Measurements from ENCODE around the gene DLGAP1. TPM values are rescaled to one million over a fixed set of nuclear protein-coding genes. Genes with fewer than 3 reads are reported as not detected.

Gene DLGAP1
- total and polyA plus RNA-seq, 2 donors, result 2.1 to 7.5 TPM

DNA sequence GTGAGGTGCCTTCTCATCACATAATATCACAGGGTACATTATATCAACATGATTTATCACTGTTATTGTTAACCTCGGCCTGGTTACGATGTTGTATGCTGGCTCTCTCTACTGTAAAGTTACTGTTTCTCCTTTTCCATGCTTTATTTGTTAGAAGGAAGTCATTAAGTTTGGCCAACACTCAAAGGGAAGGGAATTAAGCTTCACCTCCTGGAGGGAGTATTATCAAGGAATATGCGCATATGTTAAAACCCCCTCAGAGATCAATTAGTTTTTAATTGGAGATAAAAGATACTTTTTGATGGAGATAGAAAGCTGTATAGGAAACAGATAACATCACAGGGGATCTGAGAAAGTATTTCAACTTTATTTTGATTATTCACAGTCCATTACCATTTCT, 221.6 kb downstream of the DLGAP1 start:
- Histone ChIP-seq H3K4me1 (ENCODE audit: insufficient read depth) (no peaks in the 10 kb centered on the region), H3K36me3 (ENCODE audit: insufficient read depth) (no peaks in the 10 kb centered on the region), H3K27ac (ENCODE audit: low read depth) (no peak overlapping the region), H3K4me3 (ENCODE audit: low read depth, low read length) (no peak overlapping the region)
- WGBS, result 22% methylated on average over 3 of the region's 3 CpGs
- no peak for DNase-seq (ENCODE audit: extremely low spot score)

- 27% methylated on average over 2 of the region's 2 CpGs for WGBS
Measured at GRCh38 chr18:4232656-4233055, 222.5 kb downstream of the DLGAP1 start.

GRCh38 chr18:4231260-4231659, 223.8 kb downstream of the DLGAP1 start:
- H3K4me3 ChIP-seq (ENCODE audit: low read depth, low read length), result no peak overlapping the region
- H3K27ac ChIP-seq (ENCODE audit: low read depth), result no peak overlapping the region
- no peaks in the 10 kb centered on the region for H3K36me3 ChIP-seq (ENCODE audit: insufficient read depth)
- H3K4me1 ChIP-seq (ENCODE audit: insufficient read depth), result no peaks in the 10 kb centered on the region
- no peak for DNase-seq (ENCODE audit: extremely low spot score)

More at GRCh38 chr18:4232656-4233055, 222.5 kb downstream of the DLGAP1 start:
- Histone ChIP-seq H3K4me1 (ENCODE audit: insufficient read depth) (no peaks in the 10 kb centered on the region), H3K27ac (ENCODE audit: low read depth) (no peak overlapping the region), H3K4me3 (ENCODE audit: low read depth, low read length) (no peak overlapping the region), H3K36me3 (ENCODE audit: insufficient read depth) (no peaks in the 10 kb centered on the region)
- no peak for DNase-seq (ENCODE audit: extremely low spot score)

- H3K4me1 ChIP-seq (ENCODE audit: insufficient read depth), result no peaks in the 10 kb centered on the region
- no peak overlapping the region for H3K27ac ChIP-seq (ENCODE audit: low read depth)
- H3K4me3 ChIP-seq (ENCODE audit: low read depth, low read length), result no peak overlapping the region
- no peak for DNase-seq (ENCODE audit: extremely low spot score)
- WGBS, result 78% methylated on average over 3 of the region's 3 CpGs
- H3K36me3 ChIP-seq (ENCODE audit: insufficient read depth), result no peaks in the 10 kb centered on the region
Measured at GRCh38 chr18:4230450-4231168, 224.5 kb downstream of the DLGAP1 start.

- DNase-seq (ENCODE audit: extremely low spot score), result no peak
- H3K4me3 ChIP-seq (ENCODE audit: low read depth, low read length), result no peak overlapping the region
- H3K36me3 ChIP-seq (ENCODE audit: insufficient read depth), result no peaks in the 10 kb centered on the region
- H3K4me1 ChIP-seq (ENCODE audit: insufficient read depth), result no peaks in the 10 kb centered on the region
- no peak overlapping the region for H3K27ac ChIP-seq (ENCODE audit: low read depth)
- WGBS, result 84% methylated on average over 4 of the region's 4 CpGs
Measured at GRCh38 chr18:4224031-4224704, 230.9 kb downstream of the DLGAP1 start.

DNA sequence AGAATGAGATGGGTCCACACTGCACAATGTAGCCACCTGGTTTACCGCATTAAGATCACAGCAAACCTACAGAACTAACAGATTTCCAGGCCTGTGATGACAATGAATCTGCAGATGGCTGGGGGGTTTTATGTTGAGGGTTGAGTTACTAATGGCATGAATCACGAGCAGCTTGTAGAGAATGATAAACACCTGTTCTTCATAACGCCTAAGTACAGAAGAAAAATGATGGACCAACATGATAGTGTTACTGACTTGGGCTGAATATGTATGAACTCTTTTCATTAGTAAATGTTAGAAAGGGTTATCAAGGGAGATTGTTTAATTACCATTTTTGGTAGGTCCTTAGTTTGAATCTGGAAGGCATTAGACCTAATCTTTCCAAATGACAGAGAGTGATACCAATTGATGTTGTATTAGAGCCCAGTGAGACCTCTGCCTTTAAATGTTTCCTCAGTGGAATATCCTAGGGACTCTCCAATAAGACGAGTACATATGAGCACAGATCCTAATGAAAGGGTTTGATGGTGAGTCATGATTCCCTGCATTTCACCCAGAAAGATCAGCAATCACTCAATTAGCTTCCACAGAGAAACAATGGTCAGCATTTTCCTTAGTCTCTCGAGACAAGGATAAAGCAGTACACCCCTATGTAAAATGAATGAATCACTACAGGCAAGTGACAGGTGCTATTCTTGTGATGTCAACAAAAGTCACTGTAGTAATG, 243.8 kb downstream of the DLGAP1 start:
- Histone ChIP-seq H3K4me1 (ENCODE audit: insufficient read depth) (no peaks in the 10 kb centered on the region), H3K36me3 (ENCODE audit: insufficient read depth) (no peaks in the 10 kb centered on the region), H3K4me3 (ENCODE audit: low read depth, low read length) (no peak overlapping the region), H3K27ac (ENCODE audit: low read depth) (no peak overlapping the region)
- DNase-seq (ENCODE audit: extremely low spot score), result no peak
- WGBS, result 75% methylated on average over 5 of the region's 5 CpGs

DNA sequence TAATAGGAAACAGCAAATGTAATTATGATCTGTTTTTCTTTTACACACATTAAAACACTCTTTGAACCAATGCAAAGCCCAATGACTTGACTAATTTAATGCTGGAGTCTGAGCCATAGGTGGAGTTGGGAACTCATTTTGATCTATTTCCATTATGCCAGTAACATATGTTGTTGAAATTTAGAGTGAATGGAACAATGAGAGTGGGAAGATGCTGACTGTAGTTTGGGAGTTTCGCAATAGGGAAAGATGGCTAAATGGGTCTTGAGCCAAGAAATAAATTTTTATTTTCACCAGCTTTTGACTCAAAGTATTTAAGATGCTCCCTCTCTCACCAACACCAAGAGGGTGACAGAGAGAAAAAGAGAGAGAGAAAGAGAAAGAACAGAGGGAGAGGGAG, 246.7 kb downstream of the DLGAP1 start:
- Histone ChIP-seq H3K4me1 (ENCODE audit: insufficient read depth) (no peaks in the 10 kb centered on the region), H3K36me3 (ENCODE audit: insufficient read depth) (no peaks in the 10 kb centered on the region), H3K27ac (ENCODE audit: low read depth) (no peak overlapping the region), H3K4me3 (ENCODE audit: low read depth, low read length) (no peak overlapping the region)
- 90% methylated on average over 1 of the region's 1 CpG for WGBS
- DNase-seq (ENCODE audit: extremely low spot score), result no peak

DNA sequence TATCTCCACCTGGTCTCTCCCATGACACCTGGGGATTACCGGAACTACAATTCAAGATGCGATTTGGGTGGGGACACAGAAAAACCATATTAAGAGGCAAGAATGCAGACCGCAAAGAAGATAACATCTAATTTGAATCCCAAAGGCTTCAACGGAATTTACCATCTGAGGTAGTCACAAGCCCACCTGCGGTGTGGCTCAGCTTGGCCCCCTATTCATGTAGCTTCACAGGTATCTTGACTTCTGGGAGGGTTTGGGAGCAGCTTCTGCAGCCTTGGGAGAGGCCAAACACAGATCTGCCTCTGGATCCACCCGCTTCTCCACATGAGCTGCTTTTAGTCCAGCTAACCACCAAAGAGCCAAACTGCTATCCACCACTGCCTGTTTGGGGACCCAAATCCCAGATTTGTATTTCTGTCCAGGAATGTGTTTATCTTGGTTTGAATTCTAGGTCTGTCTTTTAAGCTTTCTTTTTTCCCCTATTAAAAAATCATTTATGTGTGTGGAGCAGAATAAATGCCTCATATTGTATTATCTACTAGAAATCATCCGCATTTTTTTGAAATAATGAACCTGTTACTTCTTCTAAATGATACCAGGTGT, 247.6 kb downstream of the DLGAP1 start:
- 90% methylated on average over 7 of the region's 7 CpGs for WGBS
- Histone ChIP-seq H3K27ac (ENCODE audit: low read depth) (no peak overlapping the region), H3K4me1 (ENCODE audit: insufficient read depth) (no peaks in the 10 kb centered on the region), H3K4me3 (ENCODE audit: low read depth, low read length) (no peak overlapping the region), H3K36me3 (ENCODE audit: insufficient read depth) (no peaks in the 10 kb centered on the region)
- DNase-seq (ENCODE audit: extremely low spot score), result no peak

- no peak for DNase-seq (ENCODE audit: extremely low spot score)
- 64% methylated on average over 1 of the region's 1 CpG for WGBS
- no peaks in the 10 kb centered on the region for H3K4me1 ChIP-seq (ENCODE audit: insufficient read depth)
- H3K4me3 ChIP-seq (ENCODE audit: low read depth, low read length), result no peak overlapping the region
- no peaks in the 10 kb centered on the region for H3K36me3 ChIP-seq (ENCODE audit: insufficient read depth)
- no peak overlapping the region for H3K27ac ChIP-seq (ENCODE audit: low read depth)
Measured at GRCh38 chr18:4204438-4204720, 250.7 kb downstream of the DLGAP1 start.

DNA sequence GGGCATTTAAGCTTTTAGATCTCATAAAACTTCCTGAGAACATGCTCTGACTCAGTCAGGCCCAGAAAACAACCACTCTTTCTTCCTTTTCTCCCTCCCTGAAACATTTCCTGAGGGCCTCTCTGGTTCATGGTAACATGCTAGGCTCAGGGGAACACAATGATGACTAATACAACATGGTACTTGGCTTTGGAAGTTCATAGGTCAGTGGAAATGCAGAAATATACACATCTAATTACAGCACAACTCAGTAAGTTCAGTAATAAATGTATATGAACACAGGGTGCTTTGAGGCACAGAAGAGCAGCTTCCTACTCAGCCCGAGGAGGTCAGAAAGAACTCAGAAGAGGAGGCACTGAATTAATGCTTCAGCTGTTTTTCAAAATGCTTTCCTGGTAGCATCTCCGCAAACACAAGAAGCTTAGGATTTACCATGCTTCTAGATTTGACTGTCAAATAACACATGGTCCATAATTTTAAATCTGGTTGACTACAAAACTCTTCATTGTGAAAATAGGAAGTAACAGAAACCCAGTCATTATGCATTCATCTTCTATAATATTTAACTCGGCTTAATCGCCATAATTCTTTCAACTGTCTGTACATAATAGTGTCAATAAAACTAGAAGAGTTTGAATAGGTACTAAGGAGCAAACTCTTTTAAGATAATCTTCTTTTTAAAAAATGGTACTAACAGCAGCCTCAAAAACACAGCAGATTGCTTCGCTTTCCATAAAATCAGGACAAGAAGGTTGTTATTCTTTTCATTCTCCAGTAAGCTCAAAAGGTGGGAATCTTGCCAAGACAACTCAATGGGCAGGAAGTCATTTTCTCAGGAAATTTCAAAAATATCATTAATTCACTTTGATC, 251.3 kb downstream of the DLGAP1 start:
- Histone ChIP-seq H3K4me3 (ENCODE audit: low read depth, low read length) (no peak overlapping the region), H3K27ac (ENCODE audit: low read depth) (no peak overlapping the region), H3K4me1 (ENCODE audit: insufficient read depth) (no peaks in the 10 kb centered on the region), H3K36me3 (ENCODE audit: insufficient read depth) (no peaks in the 10 kb centered on the region)
- no peak for DNase-seq (ENCODE audit: extremely low spot score)
- 69% methylated on average over 5 of the region's 5 CpGs for WGBS

GRCh38 chr18:4200399-4200798, 254.7 kb downstream of the DLGAP1 start:
- Histone ChIP-seq H3K27ac (ENCODE audit: low read depth) (no peak overlapping the region), H3K4me1 (ENCODE audit: insufficient read depth) (no peaks in the 10 kb centered on the region), H3K36me3 (ENCODE audit: insufficient read depth) (no peaks in the 10 kb centered on the region), H3K4me3 (ENCODE audit: low read depth, low read length) (no peak overlapping the region)
- DNase-seq (ENCODE audit: extremely low spot score), result no peak

- 76% methylated on average over 5 of the region's 5 CpGs for WGBS
- no peaks in the 10 kb centered on the region for H3K4me1 ChIP-seq (ENCODE audit: insufficient read depth)
- DNase-seq (ENCODE audit: extremely low spot score), result no peak
- no peak overlapping the region for H3K4me3 ChIP-seq (ENCODE audit: low read depth, low read length)
- no peaks in the 10 kb centered on the region for H3K36me3 ChIP-seq (ENCODE audit: insufficient read depth)
- no peak overlapping the region for H3K27ac ChIP-seq (ENCODE audit: low read depth)
Measured at GRCh38 chr18:4198956-4199355, 256.2 kb downstream of the DLGAP1 start.

DNA sequence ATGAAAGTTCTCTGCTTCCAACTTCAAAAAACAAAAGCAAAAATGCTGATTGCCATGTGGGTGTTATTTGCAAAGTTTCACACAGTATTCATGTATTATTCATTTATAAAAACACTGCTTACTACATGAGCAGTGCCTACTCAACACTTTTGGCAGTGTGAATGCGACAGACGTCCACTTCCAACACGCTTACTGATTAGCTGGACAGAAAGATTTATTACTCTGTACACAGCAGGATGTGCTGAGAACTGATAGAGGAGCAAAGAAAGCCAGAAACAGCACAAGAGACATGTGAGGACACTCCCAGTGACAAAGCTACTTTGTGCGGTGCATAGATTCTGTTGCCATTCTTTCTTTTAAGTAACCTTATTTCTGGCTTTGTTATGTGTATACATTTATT, 258.8 kb downstream of the DLGAP1 start:
- no peaks in the 10 kb centered on the region for H3K36me3 ChIP-seq (ENCODE audit: insufficient read depth)
- H3K27ac ChIP-seq (ENCODE audit: low read depth), result no peak overlapping the region
- no peak overlapping the region for H3K4me3 ChIP-seq (ENCODE audit: low read depth, low read length)
- WGBS, result 22% methylated on average over 4 of the region's 4 CpGs
- DNase-seq (ENCODE audit: extremely low spot score), result no peak
- H3K4me1 ChIP-seq (ENCODE audit: insufficient read depth), result no peaks in the 10 kb centered on the region
